ENCODE data around the gene OPN4. TPM values are rescaled to one million over a fixed set of nuclear protein-coding genes. Genes with fewer than 3 reads are reported as not detected.
"Not testable (repeated sequence)": the region's sequence is repeated elsewhere in the genome, so short reads cannot be mapped to it uniquely, and the experiment has no call there.

The OPN4 gene
- total and polyA plus RNA-seq, 2 donors (not counting 3 experiments of a cell fraction or from before 2014, with no cell fraction given), result not detected

DNA sequence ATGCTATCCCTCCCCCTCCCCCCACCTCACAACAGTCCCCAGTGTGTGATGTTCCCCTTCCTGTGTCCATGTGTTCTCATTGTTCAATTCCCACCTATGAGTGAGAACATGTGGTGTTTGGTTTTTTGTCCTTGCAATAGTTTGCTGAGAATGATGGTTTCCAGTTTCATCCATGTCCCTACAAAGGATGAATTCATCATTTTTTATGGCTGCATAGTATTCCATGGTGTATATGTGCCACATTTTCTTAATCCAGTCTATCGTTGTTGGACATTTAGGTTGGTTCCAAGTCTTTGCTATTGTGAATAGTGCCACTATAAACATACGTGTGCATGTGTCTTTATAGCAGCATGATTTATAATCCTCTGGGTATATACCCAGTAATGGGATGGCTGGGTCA, 37.1 kb upstream of the OPN4 start:
- H3K4me1 ChIP-seq (ENCODE audit: control insufficient read depth, extremely low read depth, insufficient read depth, low read length); H3K4me3 ChIP-seq (replicated peaks in 1 of 3; ENCODE audit: insufficient read depth in 1 of 3, low read depth in 1 of 3, low read length in 3 of 3); DNase-seq (ENCODE audit: low read depth, low spot score); H3K9me1 ChIP-seq (replicated peaks; ENCODE audit: control insufficient read depth, extremely low read depth, insufficient read depth, low read length); FAIRE-seq; H4K20me1 ChIP-seq (replicated peaks; ENCODE audit: control insufficient read depth, extremely low read depth, insufficient read depth, low read length); CTCF ChIA-PET; H3K27me3 ChIP-seq (ENCODE audit: control insufficient read depth in 2 of 2, insufficient read depth in 2 of 2, low read length in 2 of 2); H3K9ac ChIP-seq (replicated peaks; ENCODE audit: extremely low read depth, insufficient read depth, low read length); BruUV-seq (replicated peaks); H3K27ac ChIP-seq (ENCODE audit: insufficient read depth, low read depth, low read length); H3K9me3 ChIP-seq (replicated peaks; ENCODE audit: control insufficient read depth, insufficient read depth, low read length); H3K79me2 ChIP-seq (ENCODE audit: control insufficient read depth, insufficient read depth, low read length); intact Hi-C loops (cut with micrococcal nuclease); H3K4me2 ChIP-seq (ENCODE audit: insufficient read depth, low read length); dilution Hi-C loops (cut with MboI; ENCODE audit: extremely low pct_ligation_motif_present, low sequenced_read_pairs); H3K36me3 ChIP-seq (ENCODE audit: control insufficient read depth in 2 of 2, extremely low read depth in 1 of 2, insufficient read depth in 2 of 2, low read length in 2 of 2); H2AFZ ChIP-seq (ENCODE audit: low read depth, low read length); POLR2A ChIA-PET: not testable (repeated sequence)

DNA sequence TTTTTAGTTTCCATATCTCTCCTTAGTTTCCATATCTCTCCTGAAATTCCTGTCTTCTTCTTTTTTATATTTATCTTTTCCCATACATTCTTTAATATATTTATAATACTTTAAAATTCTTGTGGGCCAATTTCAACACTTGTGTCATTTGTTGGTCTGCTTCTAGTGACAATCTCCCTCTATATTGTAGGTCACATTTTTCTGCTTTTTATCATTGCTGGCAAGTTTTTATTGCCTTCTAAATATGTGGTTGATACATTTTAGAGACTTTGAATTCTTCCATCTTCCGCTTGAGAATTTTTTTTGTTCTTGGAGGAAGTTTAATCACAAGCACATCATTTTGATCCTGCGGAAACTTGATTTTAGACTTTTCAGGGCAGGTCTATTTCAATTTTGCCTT, 26.0 kb upstream of the OPN4 start:
- Histone ChIP-seq H2AFZ (ENCODE audit: low read depth, low read length) (no peak overlapping the region), H3K9me1 (replicated peaks; ENCODE audit: control insufficient read depth, extremely low read depth, insufficient read depth, low read length) (no peaks in the 10 kb centered on the region), H3K9me3 (replicated peaks; ENCODE audit: control insufficient read depth, insufficient read depth, low read length) (no peaks in the 10 kb centered on the region), H3K36me3 (ENCODE audit: control insufficient read depth in 2 of 2, extremely low read depth in 1 of 2, insufficient read depth in 2 of 2, low read length in 2 of 2) (no peaks in the 10 kb centered on the region), H3K4me3 (replicated peaks in 1 of 3; ENCODE audit: insufficient read depth in 1 of 3, low read depth in 1 of 3, low read length in 3 of 3) (no peak overlapping the region), H3K4me1 (ENCODE audit: control insufficient read depth, extremely low read depth, insufficient read depth, low read length) (no peaks in the 10 kb centered on the region), H3K4me2 (ENCODE audit: insufficient read depth, low read length) (no peak overlapping the region), H3K27ac (ENCODE audit: insufficient read depth, low read depth, low read length) (no peak overlapping the region), H3K27me3 (ENCODE audit: control insufficient read depth in 2 of 2, insufficient read depth in 2 of 2, low read length in 2 of 2) (peaks cover 11 to 16% of the 10 kb centered on the region in 2 experiments), H3K79me2 (ENCODE audit: control insufficient read depth, insufficient read depth, low read length) (no peaks in the 10 kb centered on the region), H4K20me1 (replicated peaks; ENCODE audit: control insufficient read depth, extremely low read depth, insufficient read depth, low read length) (no peaks in the 10 kb centered on the region), H3K9ac (replicated peaks; ENCODE audit: extremely low read depth, insufficient read depth, low read length) (no peak overlapping the region)
- intact Hi-C loops (cut with micrococcal nuclease) (no loop called here), dilution Hi-C loops (cut with MboI; ENCODE audit: extremely low pct_ligation_motif_present, low sequenced_read_pairs) (no loop called here)
- DNase-seq (ENCODE audit: low read depth, low spot score) (no peak), FAIRE-seq (no peak)
- CTCF ChIA-PET, result no interaction called here
- POLR2A ChIA-PET, result no interaction called here
- no TSS peak for BruUV-seq (replicated peaks)
- TF ChIP-seq GATA2 (IDR thresholded peaks at IDR 0.05; ENCODE audit: insufficient read depth, insufficient read length, low read depth, low read length) (no peak), POLR2A (IDR thresholded peaks at IDR 0.05; ENCODE audit: low read depth, low read length) (no peak), JUN (IDR thresholded peaks at IDR 0.05; ENCODE audit: borderline replicate concordance, insufficient read depth, insufficient read length, low read depth) (no peak), FOS (IDR thresholded peaks at IDR 0.05; ENCODE audit: borderline replicate concordance, insufficient read depth, low read length) (no peak), EZH2 (IDR thresholded peaks at IDR 0.05; ENCODE audit: borderline replicate concordance, low read depth, low read length, severe bottlenecking) (no peak), MYC (IDR thresholded peaks at IDR 0.05; ENCODE audit: low read depth, low read length) (no peak), POLR2AphosphoS5 (IDR thresholded peaks at IDR 0.05; ENCODE audit: insufficient read depth, low read depth, low read length) (no peak)
- TF ChIP-seq, protein P1, sequence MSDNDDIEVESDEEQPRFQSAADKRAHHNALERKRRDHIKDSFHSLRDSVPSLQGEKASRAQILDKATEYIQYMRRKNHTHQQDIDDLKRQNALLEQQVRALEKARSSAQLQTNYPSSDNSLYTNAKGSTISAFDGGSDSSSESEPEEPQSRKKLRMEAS (IDR thresholded peaks at IDR 0.05; ENCODE audit: insufficient read depth, insufficient read length), result no peak
- TF ChIP-seq, protein P2, sequence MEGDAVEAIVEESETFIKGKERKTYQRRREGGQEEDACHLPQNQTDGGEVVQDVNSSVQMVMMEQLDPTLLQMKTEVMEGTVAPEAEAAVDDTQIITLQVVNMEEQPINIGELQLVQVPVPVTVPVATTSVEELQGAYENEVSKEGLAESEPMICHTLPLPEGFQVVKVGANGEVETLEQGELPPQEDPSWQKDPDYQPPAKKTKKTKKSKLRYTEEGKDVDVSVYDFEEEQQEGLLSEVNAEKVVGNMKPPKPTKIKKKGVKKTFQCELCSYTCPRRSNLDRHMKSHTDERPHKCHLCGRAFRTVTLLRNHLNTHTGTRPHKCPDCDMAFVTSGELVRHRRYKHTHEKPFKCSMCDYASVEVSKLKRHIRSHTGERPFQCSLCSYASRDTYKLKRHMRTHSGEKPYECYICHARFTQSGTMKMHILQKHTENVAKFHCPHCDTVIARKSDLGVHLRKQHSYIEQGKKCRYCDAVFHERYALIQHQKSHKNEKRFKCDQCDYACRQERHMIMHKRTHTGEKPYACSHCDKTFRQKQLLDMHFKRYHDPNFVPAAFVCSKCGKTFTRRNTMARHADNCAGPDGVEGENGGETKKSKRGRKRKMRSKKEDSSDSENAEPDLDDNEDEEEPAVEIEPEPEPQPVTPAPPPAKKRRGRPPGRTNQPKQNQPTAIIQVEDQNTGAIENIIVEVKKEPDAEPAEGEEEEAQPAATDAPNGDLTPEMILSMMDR (IDR thresholded peaks at IDR 0.05; ENCODE audit: extremely low read depth in 1 of 2, insufficient read depth in 1 of 2, low read depth in 1 of 2, low read length in 2 of 2), result no peak

Data from endothelial cell of umbilical vein (primary cell).